IPS DF 4.7 (cell line): ENCODE results near the gene SEC14L1.

ENCODE experiments used
- DNase-seq: peaks from one replicate; pipeline ENCODE4 v3.0.0-alpha.2; 2013; ENCODE audit warnings: low spot score; ENCODE audit errors: extremely low read depth

Gene SEC14L1

GRCh38 chr17:77160875-77161530 is 20.2 kb downstream of the SEC14L1 start:
- DNase-seq, result no peak

GRCh38 chr17:77161953-77162352 is 21.2 kb downstream of the SEC14L1 start:
- DNase-seq, result no peak

GRCh38 chr17:77163001-77163400 is 22.2 kb downstream of the SEC14L1 start:
- no peak for DNase-seq

GRCh38 chr17:77163511-77164280 is 22.9 kb downstream of the SEC14L1 start:
- DNase-seq, result no peak

GRCh38 chr17:77164483-77165091 is 23.8 kb downstream of the SEC14L1 start:
- DNase-seq, result no peak

GRCh38 chr17:77165577-77165976 is 24.8 kb downstream of the SEC14L1 start:
- no peak for DNase-seq

GRCh38 chr17:77167472-77168306 is 26.9 kb downstream of the SEC14L1 start:
- no peak for DNase-seq

- DNase-seq, result no peak
These were observed 32.3 kb downstream of the SEC14L1 start for GRCh38 chr17:77173104-77173503.

- DNase-seq, result no peak
These were observed 34.3 kb downstream of the SEC14L1 start for GRCh38 chr17:77174928-77175661.

GRCh38 chr17:77177002-77177741 is 36.4 kb downstream of the SEC14L1 start:
- no peak for DNase-seq

- DNase-seq, result no peak
These were observed 37.3 kb downstream of the SEC14L1 start for GRCh38 chr17:77178050-77178449.

GRCh38 chr17:77178563-77178962 is 37.8 kb downstream of the SEC14L1 start:
- no peak for DNase-seq

- no peak for DNase-seq
These were observed 40.0 kb downstream of the SEC14L1 start for GRCh38 chr17:77180503-77181357.

- no peak for DNase-seq
These were observed 41.7 kb downstream of the SEC14L1 start for GRCh38 chr17:77182205-77183172.

- DNase-seq, result no peak
These were observed 43.7 kb downstream of the SEC14L1 start for GRCh38 chr17:77184474-77184873.

GRCh38 chr17:77185137-77185536 is 44.4 kb downstream of the SEC14L1 start:
- DNase-seq, result no peak

GRCh38 chr17:77186141-77186604 is 45.4 kb downstream of the SEC14L1 start:
- no peak for DNase-seq
